Cerebellar nuclear complex (tissue), 1 donor: ENCODE results near the gene TMEM178A.

Source experiments
- DNase-seq, 2 experiments: peaks; one replicate each; lab custom pipeline; 2025; lab: John Stamatoyannopoulos, UW

Gene TMEM178A

DNA sequence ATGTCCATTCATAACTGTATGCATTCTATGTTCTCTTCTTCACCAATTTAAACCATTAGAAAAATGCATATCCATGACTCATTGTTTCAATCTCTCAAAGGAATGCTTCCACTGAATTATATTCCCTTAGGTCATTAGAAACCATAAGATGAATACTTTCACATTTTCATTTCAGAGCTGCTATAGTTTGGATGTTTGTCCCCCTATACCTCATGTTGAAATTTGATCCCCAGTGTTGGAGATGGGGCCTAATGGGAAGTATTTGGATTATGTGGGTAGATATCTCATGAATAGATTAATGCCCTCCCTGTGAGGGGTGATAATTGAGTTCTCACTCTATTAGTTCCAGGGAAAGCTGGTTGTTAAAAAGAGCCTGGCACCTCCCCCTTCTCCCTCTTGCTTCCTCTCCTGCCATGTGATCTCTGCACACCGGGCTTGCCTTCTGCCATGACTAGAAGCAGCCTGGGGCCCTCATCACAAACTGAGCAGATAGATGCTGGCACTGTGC, 77.6 kb downstream of the TMEM178A start:
- DNase-seq: peak in 1 of 2 experiments; percentile 16

GRCh38 chr2:39755466-39755865, 89.7 kb downstream of the TMEM178A start:
- DNase-seq: no peak

DNA sequence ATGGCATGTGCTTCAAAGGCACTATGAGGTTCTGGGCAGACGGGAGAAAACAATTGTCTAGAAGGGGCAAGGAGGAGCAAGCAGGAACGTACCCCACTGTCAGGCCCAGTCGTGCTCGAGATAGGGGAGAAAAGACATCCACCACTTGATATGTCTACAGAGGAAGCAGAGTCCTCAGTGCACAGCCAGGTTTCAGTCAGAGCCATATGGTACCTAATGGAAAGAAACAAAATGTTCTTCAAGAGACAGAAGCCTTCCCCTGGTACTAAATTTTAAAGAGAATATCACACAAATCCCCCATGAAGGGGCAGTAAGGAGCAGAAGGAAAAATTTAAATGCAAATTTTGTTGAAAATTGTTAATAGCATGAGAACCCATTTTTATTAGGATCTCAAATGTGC, 91.4 kb downstream of the TMEM178A start:
- peak in 1 of 2 experiments; percentile 24 for DNase-seq

- DNase-seq: no peak
Observed at GRCh38 chr2:39762448-39762847, 96.7 kb downstream of the TMEM178A start.
